ENCODE measurements around the gene SPATA25.

SPATA25 gene

GRCh38 chr20:45892049-45892825 lies 4.8 kb upstream of the SPATA25 start:
- DNase-seq (ENCODE audit: low read depth), result no peak
- TF ChIP-seq, protein P1, sequence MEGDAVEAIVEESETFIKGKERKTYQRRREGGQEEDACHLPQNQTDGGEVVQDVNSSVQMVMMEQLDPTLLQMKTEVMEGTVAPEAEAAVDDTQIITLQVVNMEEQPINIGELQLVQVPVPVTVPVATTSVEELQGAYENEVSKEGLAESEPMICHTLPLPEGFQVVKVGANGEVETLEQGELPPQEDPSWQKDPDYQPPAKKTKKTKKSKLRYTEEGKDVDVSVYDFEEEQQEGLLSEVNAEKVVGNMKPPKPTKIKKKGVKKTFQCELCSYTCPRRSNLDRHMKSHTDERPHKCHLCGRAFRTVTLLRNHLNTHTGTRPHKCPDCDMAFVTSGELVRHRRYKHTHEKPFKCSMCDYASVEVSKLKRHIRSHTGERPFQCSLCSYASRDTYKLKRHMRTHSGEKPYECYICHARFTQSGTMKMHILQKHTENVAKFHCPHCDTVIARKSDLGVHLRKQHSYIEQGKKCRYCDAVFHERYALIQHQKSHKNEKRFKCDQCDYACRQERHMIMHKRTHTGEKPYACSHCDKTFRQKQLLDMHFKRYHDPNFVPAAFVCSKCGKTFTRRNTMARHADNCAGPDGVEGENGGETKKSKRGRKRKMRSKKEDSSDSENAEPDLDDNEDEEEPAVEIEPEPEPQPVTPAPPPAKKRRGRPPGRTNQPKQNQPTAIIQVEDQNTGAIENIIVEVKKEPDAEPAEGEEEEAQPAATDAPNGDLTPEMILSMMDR (IDR thresholded peaks at IDR 0.05; ENCODE audit: insufficient read depth, low read depth, low read length, missing control alignments), result no peak
- H3K4me3 ChIP-seq (ENCODE audit: low read depth, low read length), result peak overlapping the region; percentile 95

- peak; percentile 96 for DNase-seq (ENCODE audit: low read depth)
- peak within 1 kb of the TSS; percentile 95 for H3K4me3 ChIP-seq (ENCODE audit: low read depth, low read length)
- TF ChIP-seq, protein P1 (IDR thresholded peaks at IDR 0.05; ENCODE audit: insufficient read depth, low read depth, low read length, missing control alignments), result no peak
These were observed 3.9 kb upstream of the SPATA25 start, which contains the start of the genes CTSA and NEURL2 for GRCh38 chr20:45890985-45891983. TSS of gene CTSA (plus strand) at chr20:45891335. CDS start at chr20:45891569, 234 bp downstream. TSS of gene NEURL2 (minus strand) at chr20:45891208. CDS start at chr20:45890991, 217 bp downstream.

DNA sequence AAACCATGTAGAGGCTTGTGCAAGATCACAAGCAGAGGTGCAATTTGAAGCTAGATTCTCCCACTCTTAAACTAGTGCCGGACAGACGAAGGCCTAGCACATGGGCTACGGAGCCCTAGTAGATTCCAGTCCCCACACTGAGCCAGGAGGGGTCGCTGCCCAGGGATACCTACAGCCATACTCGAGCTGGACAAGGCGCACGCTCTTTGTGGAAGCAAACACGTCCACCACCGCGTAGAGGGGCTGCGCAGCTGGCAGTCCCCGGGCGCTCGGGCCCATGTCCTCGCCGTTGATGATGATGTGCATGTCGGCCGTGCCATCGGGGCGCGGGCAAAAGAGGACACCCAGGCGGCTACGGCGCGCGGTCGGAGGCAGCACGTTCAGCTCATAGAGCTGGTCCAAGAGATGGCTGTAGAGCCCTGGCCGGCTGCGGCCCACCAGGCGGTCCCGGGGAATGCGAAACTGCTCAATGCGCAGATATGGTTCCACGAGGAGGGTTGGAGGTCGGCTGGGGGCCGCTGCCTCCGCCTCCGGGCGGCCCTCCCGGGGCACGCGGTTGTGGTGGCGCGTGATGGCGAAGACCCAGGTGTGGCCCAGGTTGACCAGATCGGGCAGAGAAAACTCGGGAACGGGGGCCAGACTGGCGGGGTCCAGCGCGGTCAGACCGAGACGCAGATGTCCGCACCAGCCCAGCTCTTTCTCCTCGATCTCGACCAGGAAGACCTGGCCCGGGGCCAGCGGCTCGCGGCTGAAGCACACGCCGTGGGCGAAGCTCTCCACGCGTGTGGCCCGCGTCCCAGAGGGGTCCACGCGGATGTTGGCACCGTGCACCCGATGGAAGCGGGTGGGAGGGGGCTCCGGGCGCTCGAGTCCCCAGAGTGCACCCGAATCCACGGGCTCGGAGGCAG lies 2.9 kb upstream of the SPATA25 start:
- TF ChIP-seq, protein P1 (IDR thresholded peaks at IDR 0.05; ENCODE audit: insufficient read depth, low read depth, low read length, missing control alignments), result peak; percentile 18
- peak; percentile 35 for DNase-seq (ENCODE audit: low read depth)

GRCh38 chr20:45888681-45889080 lies 1.3 kb upstream of the SPATA25 start:
- DNase-seq (ENCODE audit: low read depth), result no peak
- no peak overlapping the region for H3K4me3 ChIP-seq (ENCODE audit: low read depth, low read length)
- TF ChIP-seq, protein P1 (IDR thresholded peaks at IDR 0.05; ENCODE audit: insufficient read depth, low read depth, low read length, missing control alignments), result no peak

More for the DNA sequence above, 2.9 kb upstream of the SPATA25 start:
- peak overlapping the region; percentile 95 for H3K4me3 ChIP-seq (ENCODE audit: low read depth, low read length)

DNA sequence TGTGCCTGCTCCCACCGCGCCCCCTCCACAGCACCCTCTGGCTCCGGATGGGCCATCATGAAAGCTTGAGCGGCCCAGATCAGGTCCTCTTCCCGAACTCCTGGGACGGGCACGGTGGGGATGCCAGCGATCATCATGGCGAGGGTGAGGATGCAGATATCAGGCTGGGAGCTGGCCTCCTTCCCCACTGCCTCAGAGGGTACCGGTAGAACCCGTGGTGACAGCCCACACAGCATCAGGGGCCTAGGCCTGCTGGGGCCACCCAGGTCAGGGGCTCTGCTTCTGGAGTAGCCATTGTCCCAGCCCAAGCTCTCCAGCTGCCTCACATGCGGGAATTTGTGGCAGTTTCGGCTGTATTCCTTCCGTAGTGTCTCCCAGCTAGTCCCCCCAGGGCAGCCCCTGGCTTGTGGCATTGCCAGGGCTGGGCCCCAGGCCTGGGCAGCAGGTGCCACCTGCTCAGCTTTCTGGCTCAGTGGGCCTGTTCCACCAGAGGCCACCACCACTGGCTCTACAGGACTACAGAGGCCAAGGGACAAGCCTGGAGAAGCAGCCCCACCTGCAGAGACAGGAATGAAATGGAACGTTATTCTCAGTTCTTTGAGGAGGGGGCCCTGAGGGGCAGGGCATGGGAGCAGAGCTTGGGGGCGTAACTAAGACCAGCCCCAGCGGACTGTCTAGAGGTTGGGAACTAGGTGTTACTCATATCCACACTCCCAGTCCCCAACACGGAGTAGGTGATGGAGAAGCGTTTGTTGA lies 654 bp downstream of the SPATA25 start:
- TF ChIP-seq, protein P1 (IDR thresholded peaks at IDR 0.05; ENCODE audit: insufficient read depth, low read depth, low read length, missing control alignments), result no peak
- H3K4me3 ChIP-seq (ENCODE audit: low read depth, low read length), result no peak overlapping the region
- no peak for DNase-seq (ENCODE audit: low read depth)
